Sciatic nerve (tissue), 2 donors: ENCODE measurements around the gene ARMH3. TPM values are rescaled to one million over a fixed set of nuclear protein-coding genes. Genes with fewer than 3 reads are reported as not detected.
"Not testable (repeated sequence)": the region's sequence is repeated elsewhere in the genome, so short reads cannot be mapped to it uniquely, and the experiment has no call there.

Experiments used
- ATAC-seq: fragments of 200-7000 bp; cut with Tn5 transposase; one replicate; pipeline ENCODE4 v1.9.1; 2020; ENCODE audit warnings: mild to moderate bottlenecking, moderate library complexity
- DNase-seq: peaks from one replicate; pipeline ENCODE4 v3.0.0-alpha.2; 2020; ENCODE audit warnings: low spot score
- intact Hi-C: fragments of 100-400 bp; cut with DNase I; formaldehyde crosslinking; loops from one replicate; pipeline ENCODE4 v1.14.2; 2022
- total RNA-seq: library from RNA; stranded (reverse); fragmentation: NEBNext Ultra II Directional; extraction: Animal tissue kit (Norgen Biotek cat#: 25700); gene quantifications from one replicate; pipeline ENCODE4 v1.2.1, GENCODE V29; 2021
- donor health status: DM: no; HTN: no; CAD: no.
- donor health status: DM: no; HTN: no; CAD: no.

Gene ARMH3
- total RNA-seq, 1 donor from 2014 or later: 30.9 TPM

DNA sequence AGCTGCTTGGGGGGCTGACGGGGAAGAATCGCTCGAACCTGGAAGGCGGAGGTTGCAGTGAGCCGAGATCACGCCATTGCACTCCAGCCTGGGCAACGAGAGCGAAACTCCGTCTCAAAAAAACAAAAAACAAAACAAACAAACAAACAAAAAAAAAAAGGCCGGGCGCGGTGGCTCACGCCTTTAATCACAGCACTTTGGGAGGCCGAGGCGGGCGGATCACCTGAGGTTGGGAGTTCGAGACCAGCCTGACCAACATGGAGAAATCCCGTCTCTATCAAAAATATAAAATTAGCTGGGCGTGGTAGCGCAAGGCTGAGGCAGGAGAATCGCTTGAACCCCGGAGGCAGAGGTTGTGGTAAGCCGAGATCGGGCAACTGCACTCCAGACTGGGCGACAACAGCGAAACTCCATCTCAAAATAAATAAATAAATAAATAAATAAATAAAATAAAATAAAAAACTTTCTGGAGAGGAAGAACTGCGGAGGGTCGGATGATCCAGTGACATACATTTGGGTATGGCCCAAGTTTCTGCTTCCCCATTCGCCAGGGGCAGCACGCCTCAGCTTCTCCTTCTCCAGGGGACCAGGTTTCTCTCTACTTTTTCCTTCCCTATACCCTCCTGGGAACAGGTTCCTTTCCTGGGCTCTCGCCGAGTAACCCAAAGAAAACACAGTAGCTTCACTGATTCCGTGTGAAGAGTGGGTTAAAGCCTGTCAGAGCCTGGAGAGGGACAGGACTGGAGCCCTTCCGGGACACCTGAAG is 909 bp downstream of the ARMH3 start:
- DNase-seq (peak; percentile 61), ATAC-seq (peak; percentile 47)
- intact Hi-C loops: not testable (repeated sequence)

GRCh38 chr10:102046095-102046494 is 9.9 kb downstream of the ARMH3 start:
- DNase-seq (no peak), ATAC-seq (no peak)
- intact Hi-C loops: no loop called here

GRCh38 chr10:102045292-102045691 is 10.7 kb downstream of the ARMH3 start:
- ATAC-seq (no peak), DNase-seq (no peak)
- intact Hi-C loops: no loop called here

GRCh38 chr10:102040305-102041050 is 15.5 kb downstream of the ARMH3 start:
- ATAC-seq: no peak
- intact Hi-C loops: no loop called here
- no peak for DNase-seq

DNA sequence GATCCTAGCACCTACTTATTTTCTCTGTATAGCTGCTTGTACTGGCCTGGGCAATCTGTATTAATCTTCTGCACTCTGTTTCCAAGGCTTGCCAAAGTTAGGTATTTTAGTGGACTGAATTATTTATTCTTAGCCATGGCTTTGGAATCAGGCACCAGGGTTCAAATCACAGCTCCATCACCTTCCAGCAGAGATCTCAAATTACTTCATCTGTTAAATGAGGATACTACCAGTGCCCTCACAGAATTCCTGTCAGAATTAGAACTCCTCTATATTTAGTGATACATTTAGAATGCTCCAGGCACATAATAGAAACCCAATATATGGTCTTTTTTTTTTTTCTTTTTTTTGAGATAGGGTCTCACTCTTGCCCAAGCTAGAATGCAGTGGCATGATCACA is 17.6 kb downstream of the ARMH3 start:
- intact Hi-C loops: no loop called here
- ATAC-seq (no peak), DNase-seq (no peak)

DNA sequence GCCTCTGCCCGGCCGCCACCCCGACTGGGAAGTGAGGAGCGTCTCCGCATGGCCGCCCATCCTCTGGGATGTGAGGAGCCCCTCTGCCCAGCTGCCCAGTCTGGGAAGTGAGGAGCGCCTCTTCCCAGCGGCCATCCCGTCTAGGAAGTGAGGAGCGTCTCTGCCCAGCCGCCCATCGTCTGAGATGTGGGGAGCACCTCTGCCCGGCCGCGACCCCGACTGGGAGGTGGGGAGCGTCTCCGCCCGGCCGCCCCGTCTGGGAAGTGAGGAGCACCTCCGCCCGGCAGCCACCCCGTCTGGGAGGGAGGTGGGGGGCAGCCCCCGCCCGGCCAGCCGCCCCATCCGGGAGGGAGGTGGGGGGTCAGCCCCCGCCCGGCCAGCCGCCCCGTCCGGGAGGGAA is 20.2 kb downstream of the ARMH3 start:
- ATAC-seq, DNase-seq, intact Hi-C loops: not testable (repeated sequence)

- intact Hi-C loops: no loop called here
- no peak for ATAC-seq
- DNase-seq: no peak
Measured at GRCh38 chr10:102033787-102034186, 22.2 kb downstream of the ARMH3 start.

GRCh38 chr10:102027261-102027660 is 28.7 kb downstream of the ARMH3 start:
- no peak for ATAC-seq
- no peak for DNase-seq
- intact Hi-C loops: no loop called here

GRCh38 chr10:102024799-102025198 is 31.2 kb downstream of the ARMH3 start:
- intact Hi-C loops: no loop called here
- no peak for ATAC-seq
- no peak for DNase-seq

GRCh38 chr10:102020938-102021337 is 35.0 kb downstream of the ARMH3 start:
- ATAC-seq (no peak), DNase-seq (no peak)
- intact Hi-C loops: no loop called here

DNA sequence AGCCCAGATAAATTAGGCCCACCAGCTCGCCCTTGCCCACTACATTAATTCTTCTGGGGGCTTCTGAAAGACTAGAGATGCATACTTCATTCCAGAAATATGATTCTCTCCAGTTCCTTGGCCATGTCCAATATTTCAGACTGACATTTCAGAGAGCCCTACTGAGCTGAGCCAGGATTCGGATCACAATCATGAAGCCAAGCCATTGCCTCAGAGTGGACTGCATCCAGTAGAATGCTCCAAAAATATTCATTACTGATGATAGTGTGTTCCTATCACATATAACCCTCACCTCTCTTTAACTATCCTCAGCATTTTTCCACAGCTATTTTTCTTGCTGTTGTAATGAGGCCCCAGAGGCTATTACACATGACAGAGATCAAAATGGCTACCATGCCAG is 38.7 kb downstream of the ARMH3 start:
- ATAC-seq (no peak), DNase-seq (no peak)
- intact Hi-C loops: loop anchor here (10.0 kb wide), 1 partner anchor 172 kb away; the partner anchor contains the start of gene KCNIP2

DNA sequence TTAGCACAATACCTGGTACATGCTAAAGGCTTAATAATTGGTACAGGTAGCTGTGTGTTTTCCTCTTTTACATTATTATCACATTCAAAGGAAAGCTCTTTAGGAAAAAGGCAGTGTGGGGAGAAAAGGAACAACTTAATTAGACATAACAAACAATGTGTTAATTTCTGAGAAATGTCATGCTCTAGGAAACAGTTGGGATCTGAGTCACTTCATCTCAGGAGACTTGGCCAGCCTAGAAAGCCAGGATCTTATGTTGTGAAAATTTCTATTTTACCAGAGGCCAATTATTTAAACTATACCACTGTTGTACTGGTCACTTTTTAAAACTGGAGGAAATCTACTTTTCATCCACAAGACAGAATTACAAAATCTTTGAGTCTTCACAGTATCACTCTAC is 39.6 kb downstream of the ARMH3 start:
- ATAC-seq: no peak
- intact Hi-C loops: loop anchor here (10.0 kb wide), 1 partner anchor 172 kb away; the partner anchor contains the start of gene KCNIP2
- no peak for DNase-seq

DNA sequence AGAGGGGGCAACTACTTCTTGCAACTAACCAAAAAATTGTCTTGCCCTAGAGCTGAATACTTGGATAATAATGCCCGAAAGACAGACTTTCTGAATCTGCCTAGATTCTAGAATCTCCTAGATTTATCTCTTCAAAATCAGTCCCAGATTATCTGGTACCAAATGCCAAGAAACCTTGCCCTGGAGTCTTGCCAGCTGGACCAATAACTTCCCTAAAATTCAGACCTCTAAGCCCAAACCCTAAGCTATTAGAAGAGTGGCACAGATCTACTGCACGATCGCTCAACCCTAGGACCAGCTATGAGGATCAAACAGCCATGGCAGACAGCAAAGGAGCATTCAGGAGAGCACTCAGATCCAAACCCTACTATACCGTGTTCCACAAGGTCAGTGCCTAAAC is 45.0 kb downstream of the ARMH3 start:
- intact Hi-C loops: loop anchor here (10.0 kb wide), 1 partner anchor 166 kb away; the partner anchor contains the start of gene KCNIP2
- DNase-seq: no peak

DNA sequence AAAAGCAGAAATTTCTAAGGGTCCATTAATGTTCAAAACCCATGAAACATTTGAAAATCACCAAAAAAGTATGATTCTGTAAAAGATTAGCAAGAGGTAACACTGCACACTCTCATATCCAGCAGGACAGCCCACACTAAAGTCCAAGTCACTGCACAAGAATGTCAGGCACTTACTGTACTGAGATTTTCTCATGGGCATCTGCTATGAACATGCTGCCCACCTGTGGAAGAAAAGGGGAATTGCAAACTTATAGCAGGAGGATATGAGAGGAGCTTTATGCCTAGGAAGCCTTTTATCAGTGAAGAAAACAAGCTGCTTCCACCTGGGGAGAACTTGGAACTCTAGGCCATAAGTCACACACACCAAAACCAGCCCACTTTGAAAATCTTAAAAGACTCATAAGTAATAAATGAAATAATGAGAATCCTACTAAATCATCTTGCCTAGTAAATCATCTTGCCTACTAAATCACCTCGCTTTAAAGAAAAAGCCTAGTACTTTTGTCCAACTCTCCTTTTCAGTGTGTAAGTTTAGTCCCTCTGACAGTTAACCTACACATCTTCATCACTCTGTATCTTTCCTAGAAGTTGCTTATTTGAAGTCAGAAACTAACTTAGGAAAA is 46.1 kb downstream of the ARMH3 start:
- DNase-seq: no peak
- ATAC-seq: peak; percentile 95
- intact Hi-C loops: loop anchor here (10.0 kb wide), 1 partner anchor 165 kb away; the partner anchor contains the start of gene KCNIP2

More for the DNA sequence above, 45.0 kb downstream of the ARMH3 start:
- ATAC-seq: no peak

DNA sequence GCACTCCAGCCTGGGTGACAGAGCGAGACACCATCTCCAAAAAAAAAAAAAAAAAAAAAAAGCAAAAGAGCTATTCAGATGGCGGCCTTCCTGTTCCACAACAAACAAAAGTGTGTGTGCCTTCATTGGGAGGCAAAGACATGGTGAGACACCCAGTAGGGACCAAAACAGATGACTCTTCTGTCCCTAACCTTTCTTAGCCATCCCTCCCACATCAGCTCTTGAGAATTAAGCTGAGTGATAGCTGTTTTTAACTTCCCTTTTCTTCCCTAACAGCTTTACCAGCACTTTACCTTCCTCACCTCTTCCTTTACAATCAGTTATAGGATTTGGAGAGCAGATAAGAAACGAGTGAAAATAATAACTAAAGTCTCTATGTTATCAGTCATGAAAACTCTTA is 48.2 kb downstream of the ARMH3 start:
- intact Hi-C loops: no loop called here
- DNase-seq (no peak), ATAC-seq (no peak)

DNA sequence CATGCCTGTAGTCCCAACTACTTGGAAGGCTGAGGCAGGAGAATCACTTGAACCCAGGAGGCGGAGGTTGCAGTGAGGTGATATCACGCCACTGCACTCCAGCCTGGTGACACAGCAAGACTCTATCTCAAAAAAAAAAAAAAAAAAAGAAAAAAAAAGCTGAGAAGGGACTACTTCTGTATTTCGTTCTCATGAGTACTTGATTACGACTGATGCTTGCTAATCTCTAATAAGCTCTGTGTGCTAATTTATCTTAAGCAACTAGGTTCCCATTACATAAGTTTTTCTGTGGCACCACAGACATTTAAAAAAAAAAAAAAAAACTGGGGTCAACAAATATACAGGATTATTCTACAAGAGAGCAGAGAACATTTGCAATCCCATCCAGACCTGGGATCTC is 48.9 kb downstream of the ARMH3 start:
- intact Hi-C loops, DNase-seq: not testable (repeated sequence)

DNA sequence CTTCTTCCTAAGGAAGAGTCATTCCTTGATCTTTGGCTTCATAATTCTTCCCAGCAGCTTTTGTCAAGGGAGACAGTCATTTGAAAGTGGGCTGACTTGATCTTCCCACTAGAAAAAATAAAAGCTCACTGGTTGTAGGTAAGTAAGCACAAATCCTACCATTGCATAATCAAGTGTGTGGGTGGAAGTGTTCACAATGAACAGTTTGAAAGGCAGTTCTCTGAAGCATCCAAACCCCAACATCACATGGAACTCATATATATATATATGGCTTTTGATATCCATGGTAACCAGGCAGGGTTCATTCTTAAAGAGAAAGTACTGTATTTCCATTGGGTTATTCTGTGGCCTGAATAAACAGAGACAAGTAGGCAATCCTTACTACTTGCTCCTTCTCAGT is 51.6 kb downstream of the ARMH3 start:
- ATAC-seq: no peak
- intact Hi-C loops: no loop called here
- DNase-seq: no peak

More for the DNA sequence above, 48.9 kb downstream of the ARMH3 start:
- not testable (repeated sequence) for ATAC-seq

- intact Hi-C loops: no loop called here
- DNase-seq (no peak), ATAC-seq (no peak)
Measured at GRCh38 chr10:102003541-102003940, 52.4 kb downstream of the ARMH3 start.

- intact Hi-C loops: no loop called here
- ATAC-seq (no peak), DNase-seq (no peak)
Measured at GRCh38 chr10:102001435-102002068, 54.4 kb downstream of the ARMH3 start.
